ENCODE results near the gene ALPL.

The ALPL gene

GRCh38 chr1:21596174-21596573 is 87.0 kb downstream of the ALPL start:
- in situ Hi-C loops (cut with MboI; ENCODE audit: low sequenced_read_pairs) = no loop called here

DNA sequence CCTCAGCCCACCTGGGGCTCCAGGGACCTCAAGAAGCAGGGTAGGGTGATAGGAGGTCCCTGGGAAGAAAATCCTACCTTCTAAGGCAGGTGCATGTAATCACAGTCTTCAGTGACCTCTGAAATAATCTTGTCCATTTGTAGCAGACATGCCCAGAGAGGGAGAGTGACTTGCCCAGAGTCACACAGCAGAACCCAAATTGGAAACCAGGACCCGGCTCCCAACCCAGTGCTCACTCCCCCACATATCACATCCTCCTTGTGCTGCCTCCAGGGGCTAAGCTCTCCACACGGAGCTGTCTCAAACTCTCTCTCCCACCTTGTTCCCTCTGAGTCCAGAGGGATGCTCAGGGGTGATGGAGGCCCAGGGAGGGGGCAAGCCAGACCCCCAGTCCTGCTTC is 87.4 kb downstream of the ALPL start:
- in situ Hi-C loops (cut with MboI; ENCODE audit: low sequenced_read_pairs) = no loop called here

GRCh38 chr1:21597753-21598152 is 88.5 kb downstream of the ALPL start:
- in situ Hi-C loops (cut with MboI; ENCODE audit: low sequenced_read_pairs) = no loop called here

- in situ Hi-C loops (cut with MboI; ENCODE audit: low sequenced_read_pairs) = no loop called here
These were observed 89.2 kb downstream of the ALPL start for GRCh38 chr1:21598417-21598816.

- in situ Hi-C loops (cut with MboI; ENCODE audit: low sequenced_read_pairs) = no loop called here
These were observed 89.7 kb downstream of the ALPL start for GRCh38 chr1:21598904-21599303.

DNA sequence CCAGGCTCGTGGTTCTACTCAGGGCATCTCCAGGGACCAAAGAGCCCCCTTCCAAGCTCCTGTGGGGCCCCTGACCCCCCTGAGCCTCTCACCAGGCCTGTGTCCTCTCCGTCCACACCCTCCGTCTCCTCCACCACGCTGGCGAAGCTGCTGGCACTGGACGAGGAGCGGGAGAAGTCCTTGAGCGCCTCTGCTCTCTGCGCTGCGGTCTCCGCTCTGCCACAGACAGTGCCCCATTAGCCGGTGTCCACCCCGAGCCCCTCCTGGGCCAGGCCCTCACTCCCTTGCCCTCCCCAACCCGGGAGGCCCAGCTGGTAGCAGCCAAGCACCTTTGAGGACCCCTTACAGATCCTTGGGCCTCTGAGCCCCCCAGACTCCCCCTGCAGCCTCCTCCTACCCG is 90.2 kb downstream of the ALPL start:
- in situ Hi-C loops (cut with MboI; ENCODE audit: low sequenced_read_pairs) = no loop called here

DNA sequence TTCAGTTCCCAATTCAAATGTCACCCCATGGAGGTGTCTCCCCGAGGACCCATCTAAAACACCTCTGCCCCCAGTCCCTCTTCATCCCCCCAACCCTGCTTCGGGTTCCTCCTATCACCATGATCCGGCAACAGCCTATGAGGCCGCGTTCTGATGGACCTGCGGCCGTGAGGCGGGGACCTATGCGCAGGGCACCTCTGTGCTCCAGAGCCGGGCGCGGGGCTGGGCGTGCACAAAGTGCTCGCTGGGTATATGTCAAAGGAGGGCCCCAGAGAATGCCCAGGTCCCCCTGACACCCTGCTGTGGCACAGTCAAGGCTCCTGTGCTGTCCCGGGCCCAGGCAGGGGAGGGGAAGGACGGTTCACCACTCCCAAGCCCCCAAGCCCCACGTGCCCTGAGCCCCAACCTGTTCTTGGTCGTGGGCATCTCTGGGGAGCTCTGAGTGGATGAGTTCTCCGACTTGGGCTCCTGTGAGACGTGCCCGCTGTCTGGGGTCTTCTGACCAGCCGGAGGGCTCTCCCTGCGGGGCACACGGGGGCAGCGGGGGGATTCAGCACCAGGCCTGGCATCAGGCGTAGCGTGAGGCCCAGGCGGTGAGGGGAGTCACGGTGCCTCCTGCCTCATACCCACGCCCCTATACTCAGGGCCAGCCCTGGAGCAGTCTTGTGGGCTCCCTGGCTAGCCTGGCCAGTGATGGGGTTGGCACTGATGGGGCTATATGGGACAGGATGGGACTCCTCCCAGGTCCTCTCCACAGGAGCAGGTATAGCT is 92.2 kb downstream of the ALPL start:
- in situ Hi-C loops (cut with MboI; ENCODE audit: low sequenced_read_pairs) = no loop called here

- in situ Hi-C loops (cut with MboI; ENCODE audit: low sequenced_read_pairs) = no loop called here
These were observed 94.2 kb downstream of the ALPL start for GRCh38 chr1:21603177-21604138.

DNA sequence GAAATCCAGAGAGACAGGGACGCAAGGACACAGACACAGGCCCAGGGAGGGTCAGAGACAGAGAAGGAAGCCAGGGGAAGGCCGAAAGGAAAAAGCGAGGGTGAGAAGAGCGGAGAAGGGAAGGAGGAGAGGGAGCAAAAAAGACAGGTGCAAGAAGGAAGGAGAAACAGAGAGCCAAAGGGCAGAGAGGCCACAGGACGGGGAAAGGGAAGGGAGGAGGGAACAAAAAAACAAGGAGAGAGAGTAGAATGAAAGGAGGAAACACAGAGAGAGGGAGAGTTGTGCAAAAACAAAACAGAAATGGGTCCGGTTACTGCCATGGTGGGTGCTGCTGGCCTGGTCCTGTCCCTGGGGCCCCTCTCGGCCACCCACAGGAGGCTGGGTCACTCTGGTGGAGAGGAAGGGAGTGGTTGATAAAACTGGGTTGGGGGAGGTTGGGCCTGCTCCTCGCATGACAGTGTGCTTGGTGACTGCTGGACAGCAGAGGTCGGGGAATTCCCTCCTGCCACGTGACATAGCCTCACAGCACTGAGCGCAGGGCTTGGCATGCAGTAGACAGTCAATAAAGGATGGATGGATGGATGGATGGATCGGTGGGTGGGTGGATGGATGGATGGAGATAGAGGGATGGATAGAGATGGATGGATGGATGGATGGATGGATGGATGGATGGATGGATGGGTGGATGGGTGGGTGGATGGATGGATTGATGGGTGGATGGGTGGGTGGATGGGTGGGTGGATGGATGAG is 95.2 kb downstream of the ALPL start:
- in situ Hi-C loops (cut with MboI; ENCODE audit: low sequenced_read_pairs) = no loop called here

DNA sequence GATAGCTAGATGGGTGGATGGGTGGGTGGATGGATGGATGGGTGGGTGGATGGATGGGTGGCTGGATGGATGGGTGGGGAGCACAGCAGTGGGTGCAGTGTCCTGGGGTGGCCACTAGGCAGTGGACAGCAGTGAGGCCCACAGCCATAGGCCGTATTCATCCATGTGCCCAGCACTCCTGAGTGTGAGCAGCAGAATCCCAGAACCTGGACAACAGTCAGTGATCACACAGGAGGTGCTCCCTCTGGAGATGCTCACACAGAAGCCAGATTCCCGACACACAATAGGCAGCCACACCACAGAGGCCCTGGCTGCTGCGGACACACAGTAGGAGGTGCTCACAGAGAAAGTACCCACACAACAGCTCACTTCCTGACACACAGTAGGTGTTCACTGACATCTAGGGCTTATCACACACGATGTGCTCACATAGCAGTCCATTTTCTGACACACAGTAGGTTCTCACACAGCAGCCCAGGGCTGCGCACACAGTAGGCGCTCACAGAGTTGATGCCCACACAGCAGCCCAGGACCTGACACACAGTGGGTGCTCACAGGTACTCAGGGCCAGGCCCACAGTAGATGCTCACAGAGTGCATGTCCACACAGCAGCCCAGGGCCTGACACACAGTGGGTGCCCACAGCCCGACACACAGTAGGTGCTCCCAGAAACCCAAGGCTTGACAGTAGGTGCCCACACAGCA is 95.9 kb downstream of the ALPL start:
- in situ Hi-C loops (cut with MboI; ENCODE audit: low sequenced_read_pairs) = no loop called here

DNA sequence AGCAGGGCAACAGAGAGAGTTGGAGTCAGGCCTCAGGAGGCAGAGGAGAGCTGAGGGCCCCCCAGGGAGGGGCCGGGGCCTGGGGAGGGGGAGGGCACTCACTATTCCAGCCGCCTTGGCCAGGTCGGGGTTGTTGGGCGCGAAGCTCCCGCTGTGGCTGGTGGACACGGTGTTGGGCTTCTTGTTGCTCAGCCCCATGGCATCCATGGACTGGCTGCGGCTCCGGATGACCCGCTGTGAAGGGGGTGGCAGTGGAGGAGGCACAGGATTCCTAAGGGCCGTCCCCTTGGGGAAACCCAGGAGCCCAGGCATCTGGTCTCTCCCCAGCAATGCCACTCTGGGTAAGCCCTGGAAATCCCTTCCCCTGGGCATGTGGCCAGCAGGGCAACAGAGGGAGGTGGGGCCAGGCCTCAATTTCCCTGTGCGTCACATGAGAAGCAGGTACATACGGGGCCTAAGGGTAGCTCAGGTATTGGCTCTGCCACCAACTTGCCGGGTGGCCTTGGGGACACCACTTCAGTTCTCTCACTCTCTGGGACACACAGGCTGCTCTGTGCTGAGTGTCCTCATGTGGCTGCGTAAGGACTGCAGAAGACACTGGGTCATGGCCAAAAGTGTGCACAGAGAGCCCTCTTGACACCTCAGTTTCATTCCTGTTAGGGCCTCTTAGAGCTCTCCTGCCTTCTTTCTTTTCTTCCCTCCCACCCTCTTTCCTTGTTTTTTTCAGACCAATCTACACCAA is 96.9 kb downstream of the ALPL start:
- in situ Hi-C loops (cut with MboI; ENCODE audit: low sequenced_read_pairs) = no loop called here

DNA sequence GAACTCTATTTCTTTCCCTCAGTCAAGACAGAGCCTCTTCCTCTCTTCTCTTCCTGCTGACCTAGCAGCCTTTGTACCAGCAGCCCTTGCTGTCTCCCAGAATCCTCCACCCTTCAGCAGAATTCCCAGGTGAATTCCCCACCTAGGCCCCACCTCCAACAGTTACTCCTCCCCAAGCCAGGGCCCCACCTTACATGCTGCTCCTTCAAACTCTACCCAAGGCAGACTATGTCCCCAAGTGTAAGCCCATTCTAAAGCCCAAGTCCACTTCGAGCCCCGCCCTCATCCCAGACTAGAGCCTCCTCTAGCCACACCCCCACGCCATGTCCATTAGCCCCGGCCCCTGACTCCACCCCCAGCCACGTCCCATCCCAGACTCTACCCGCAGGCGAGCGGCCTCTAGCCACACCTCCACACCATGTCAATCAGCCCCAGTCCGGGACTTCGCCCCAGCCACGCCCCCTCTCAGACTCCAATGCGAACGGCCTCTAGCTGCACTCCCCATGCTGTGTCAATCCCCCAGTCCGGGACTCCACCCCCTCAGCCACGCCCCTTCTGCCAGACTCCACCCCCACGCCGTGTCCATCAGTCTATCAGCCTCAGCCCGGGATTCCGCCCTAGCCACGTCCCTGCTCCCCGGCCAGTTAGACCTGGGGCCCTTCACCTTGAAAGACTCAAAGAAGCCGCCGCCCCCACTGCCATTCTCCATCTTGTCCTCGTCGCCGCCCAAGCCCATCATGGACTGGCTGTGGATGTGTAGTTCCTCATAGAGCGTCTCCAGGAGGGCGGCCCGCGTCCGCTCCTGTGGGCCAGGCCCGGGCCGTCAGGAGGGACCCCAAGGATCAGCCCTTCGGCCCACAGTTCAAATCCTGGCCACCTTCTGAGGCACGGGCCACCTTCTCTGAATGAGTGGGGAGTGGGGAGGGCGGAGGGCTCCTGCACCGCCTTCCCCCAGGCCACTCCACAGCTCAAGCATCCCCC is 98.6 kb downstream of the ALPL start:
- in situ Hi-C loops (cut with MboI; ENCODE audit: low sequenced_read_pairs) = no loop called here

- in situ Hi-C loops (cut with MboI; ENCODE audit: low sequenced_read_pairs) = no loop called here
These were observed 99.6 kb downstream of the ALPL start for GRCh38 chr1:21608798-21609197.

DNA sequence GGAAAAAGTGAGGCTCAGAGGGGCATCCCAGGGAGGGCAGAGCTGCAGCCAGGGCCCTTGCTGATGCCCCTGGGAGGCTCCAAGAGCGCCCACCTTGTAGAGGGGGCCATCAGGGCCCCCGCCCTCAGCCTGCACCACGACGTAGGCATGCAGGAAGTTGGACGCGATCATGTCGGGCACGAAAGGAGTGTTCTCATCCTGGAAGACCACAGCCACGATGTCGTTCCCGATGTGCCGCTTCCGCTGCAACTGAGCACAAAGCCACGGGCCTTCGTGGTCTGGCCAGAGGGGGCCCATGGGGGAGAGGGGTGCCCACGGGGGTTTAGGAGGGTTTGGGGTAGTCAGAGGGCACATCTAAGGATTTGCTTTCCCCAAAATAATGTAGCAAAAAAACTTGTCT is 100.8 kb downstream of the ALPL start:
- in situ Hi-C loops (cut with MboI; ENCODE audit: low sequenced_read_pairs) = no loop called here

GRCh38 chr1:21610989-21611785 is 102.0 kb downstream of the ALPL start:
- in situ Hi-C loops (cut with MboI; ENCODE audit: low sequenced_read_pairs) = no loop called here

DNA sequence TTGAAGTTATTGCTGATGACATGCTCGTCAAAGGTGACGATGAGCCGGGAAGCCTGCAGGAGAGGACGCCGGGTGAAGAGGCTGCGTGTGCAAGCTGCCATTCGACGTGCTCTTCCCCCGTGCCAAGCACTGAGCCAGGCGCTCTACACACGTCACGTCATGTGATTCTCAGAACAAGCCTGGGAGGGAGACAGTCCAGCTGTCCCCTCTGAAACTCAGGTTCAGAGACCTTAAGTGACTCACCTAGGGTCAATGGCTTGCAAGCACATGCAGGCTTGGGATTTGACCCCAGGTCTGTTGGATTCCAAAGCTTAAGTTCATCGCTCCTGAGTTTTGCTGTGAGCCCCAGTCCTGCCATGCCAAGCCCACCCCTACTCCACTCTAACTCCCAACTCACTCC is 102.8 kb downstream of the ALPL start:
- in situ Hi-C loops (cut with MboI; ENCODE audit: low sequenced_read_pairs) = no loop called here

DNA sequence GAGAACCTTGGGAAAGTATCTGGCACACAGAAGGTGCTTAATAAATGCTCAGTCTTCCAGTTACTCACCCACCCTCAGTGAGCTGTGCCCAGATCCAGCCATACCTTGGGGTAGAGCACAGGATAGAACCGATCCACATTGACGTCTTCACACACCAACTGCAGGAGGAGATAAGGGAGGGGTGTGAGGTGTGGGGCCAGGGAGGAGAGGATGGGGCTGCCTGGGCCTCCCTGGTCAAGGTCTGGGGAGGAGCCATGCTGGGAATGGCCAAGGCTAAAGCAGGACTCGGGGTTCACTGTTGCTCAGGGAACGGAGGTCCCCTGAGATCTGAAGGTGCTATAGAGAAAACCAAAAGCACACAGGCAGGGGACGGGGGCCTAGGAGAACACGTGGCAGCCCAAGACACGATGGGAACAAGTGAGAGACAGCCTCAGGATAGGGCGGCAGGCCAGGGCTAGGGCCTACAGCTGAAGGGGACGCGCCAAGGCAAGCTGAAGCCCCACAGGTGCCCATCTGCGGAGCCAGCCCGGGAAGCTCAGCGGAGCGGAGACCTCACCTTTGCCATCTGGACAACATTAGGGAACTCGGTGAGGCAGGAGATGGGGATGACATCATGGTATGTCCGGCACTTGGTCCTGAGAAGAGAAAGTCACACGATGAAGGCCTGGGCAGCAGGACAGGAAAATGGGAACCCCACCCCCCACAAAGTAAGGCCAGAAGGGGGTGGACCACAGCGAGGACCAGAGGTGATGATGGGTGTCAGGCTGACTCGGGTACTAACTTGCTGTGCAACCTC is 104.0 kb downstream of the ALPL start:
- in situ Hi-C loops (cut with MboI; ENCODE audit: low sequenced_read_pairs) = no loop called here
